WI38 (cell line): ENCODE measurements around the gene CLDN19.
"Not testable (repeated sequence)": the region's sequence is repeated elsewhere in the genome, so short reads cannot be mapped to it uniquely, and the experiment has no call there.

ENCODE experiments used
- H3K4me3 ChIP-seq: 2 replicates; pipeline ENCODE4 v1.5.1; 2011; ENCODE audit warnings: low read depth, mild to moderate bottlenecking, control low read depth, low read length
- TF ChIP-seq, protein P1 (sequence below): IDR thresholded peaks from 2 replicates; pipeline ENCODE4 v1.5.1; 2012; ENCODE audit warnings: low read depth, mild to moderate bottlenecking, control low read depth, low read length

Gene CLDN19

GRCh38 chr1:42733415-42734200 lies 6.4 kb downstream of the CLDN19 start:
- TF ChIP-seq, protein P1, sequence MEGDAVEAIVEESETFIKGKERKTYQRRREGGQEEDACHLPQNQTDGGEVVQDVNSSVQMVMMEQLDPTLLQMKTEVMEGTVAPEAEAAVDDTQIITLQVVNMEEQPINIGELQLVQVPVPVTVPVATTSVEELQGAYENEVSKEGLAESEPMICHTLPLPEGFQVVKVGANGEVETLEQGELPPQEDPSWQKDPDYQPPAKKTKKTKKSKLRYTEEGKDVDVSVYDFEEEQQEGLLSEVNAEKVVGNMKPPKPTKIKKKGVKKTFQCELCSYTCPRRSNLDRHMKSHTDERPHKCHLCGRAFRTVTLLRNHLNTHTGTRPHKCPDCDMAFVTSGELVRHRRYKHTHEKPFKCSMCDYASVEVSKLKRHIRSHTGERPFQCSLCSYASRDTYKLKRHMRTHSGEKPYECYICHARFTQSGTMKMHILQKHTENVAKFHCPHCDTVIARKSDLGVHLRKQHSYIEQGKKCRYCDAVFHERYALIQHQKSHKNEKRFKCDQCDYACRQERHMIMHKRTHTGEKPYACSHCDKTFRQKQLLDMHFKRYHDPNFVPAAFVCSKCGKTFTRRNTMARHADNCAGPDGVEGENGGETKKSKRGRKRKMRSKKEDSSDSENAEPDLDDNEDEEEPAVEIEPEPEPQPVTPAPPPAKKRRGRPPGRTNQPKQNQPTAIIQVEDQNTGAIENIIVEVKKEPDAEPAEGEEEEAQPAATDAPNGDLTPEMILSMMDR: no peak
- H3K4me3 ChIP-seq: no peak overlapping the region

DNA sequence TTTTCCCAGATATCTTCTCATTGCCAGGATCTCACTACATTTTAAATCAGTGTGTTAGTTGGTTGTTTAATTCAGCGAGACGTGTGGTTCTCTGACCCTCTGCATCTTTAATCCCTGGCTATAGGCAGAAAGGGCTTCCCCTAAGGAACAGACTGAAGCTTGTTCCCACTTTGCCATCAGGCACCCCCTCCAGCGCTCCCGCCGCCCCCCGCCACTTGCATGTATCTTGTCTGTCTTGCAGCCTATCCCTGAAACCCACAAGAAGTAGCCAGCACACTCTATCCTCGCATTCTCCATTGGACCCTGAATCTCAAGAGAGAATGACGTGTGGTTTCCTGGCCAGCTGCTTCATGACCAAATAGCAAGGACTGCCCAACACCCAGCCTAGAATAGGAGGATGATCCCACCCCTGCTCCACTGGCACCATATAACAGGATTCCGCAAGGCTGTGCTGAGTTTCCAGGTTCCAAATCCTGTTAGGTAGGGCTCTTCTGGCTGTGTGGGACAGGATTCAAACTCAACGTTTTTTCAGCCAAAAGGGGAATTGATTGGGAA lies 7.8 kb downstream of the CLDN19 start:
- no peak overlapping the region for H3K4me3 ChIP-seq
- TF ChIP-seq, protein P1: no peak

DNA sequence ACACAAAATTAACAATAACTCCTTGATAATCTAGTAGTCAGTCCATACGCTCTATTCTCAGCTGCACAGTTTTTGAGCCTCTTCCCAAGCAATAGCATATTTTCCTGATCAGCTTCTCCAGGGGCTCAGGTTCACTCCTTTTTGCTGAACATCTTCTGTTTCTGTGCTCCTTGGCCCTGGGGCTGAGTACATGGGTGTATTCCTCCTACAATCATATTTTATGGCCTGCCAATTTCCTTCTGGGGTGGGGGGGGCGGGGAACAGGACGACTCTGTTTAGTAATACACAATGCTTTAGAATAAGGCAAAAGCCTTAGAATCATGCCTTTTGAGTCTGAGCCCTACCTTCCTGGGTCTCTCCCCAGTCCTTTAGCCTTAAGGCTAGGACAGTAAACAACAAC lies 8.5 kb downstream of the CLDN19 start:
- no peak overlapping the region for H3K4me3 ChIP-seq
- TF ChIP-seq, protein P1: no peak

- H3K4me3 ChIP-seq: no peak overlapping the region
- TF ChIP-seq, protein P1: no peak
These were observed 9.0 kb downstream of the CLDN19 start for GRCh38 chr1:42730988-42731387.

GRCh38 chr1:42730002-42730401 lies 10.0 kb downstream of the CLDN19 start:
- no peak overlapping the region for H3K4me3 ChIP-seq
- TF ChIP-seq, protein P1: no peak

GRCh38 chr1:42725820-42726219 lies 14.2 kb downstream of the CLDN19 start:
- not testable (repeated sequence) for H3K4me3 ChIP-seq

GRCh38 chr1:42723511-42723910 lies 16.5 kb downstream of the CLDN19 start:
- TF ChIP-seq, protein P1: no peak
- no peak overlapping the region for H3K4me3 ChIP-seq

DNA sequence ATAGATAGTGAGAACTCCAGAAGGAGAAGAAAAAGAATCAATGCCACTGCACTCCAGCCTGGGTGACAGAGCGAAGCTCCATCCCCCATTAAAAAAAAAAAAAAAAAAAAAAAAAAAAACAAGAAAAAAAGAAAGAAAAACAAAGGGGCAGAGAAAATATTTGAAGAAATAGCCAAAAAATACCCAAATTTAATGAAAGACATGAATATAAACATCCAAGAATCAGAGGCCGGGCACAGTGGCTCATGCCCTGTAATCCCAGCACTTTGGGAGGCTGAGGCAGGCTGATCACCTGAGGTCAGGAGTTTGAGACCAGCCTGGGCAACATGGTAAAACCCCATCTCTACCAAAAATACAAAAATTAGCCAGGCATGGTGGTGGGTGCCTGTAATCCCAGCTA lies 17.6 kb downstream of the CLDN19 start:
- not testable (repeated sequence) for H3K4me3 ChIP-seq
